HTERT RPE-1 (cell line): Measurements from ENCODE around the gene RERE.
"Not testable (repeated sequence)": the region's sequence is repeated elsewhere in the genome, so short reads cannot be mapped to it uniquely, and the experiment has no call there.

ENCODE experiments used
- in situ Hi-C: fragments of 300-500 bp; cut with MboI; formaldehyde crosslinking; loops from 4 replicates; pipeline ENCODE4 v1.14.3; 2020; ENCODE audit warnings: low sequenced_read_pairs

RERE gene

GRCh38 chr1:8698012-8698630 lies 119.3 kb downstream of the RERE start:
- in situ Hi-C loops, result no loop called here

- in situ Hi-C loops, result not testable (repeated sequence)
Measured at GRCh38 chr1:8695442-8695841, 122.0 kb downstream of the RERE start.

GRCh38 chr1:8693107-8693506 lies 124.3 kb downstream of the RERE start:
- in situ Hi-C loops, result no loop called here

GRCh38 chr1:8691662-8692061 lies 125.8 kb downstream of the RERE start:
- in situ Hi-C loops, result no loop called here

- in situ Hi-C loops, result no loop called here
Measured at GRCh38 chr1:8690253-8690525, 127.3 kb downstream of the RERE start.

- in situ Hi-C loops, result no loop called here
Measured at GRCh38 chr1:8689431-8690252, 127.8 kb downstream of the RERE start.

GRCh38 chr1:8687538-8687937 lies 129.9 kb downstream of the RERE start:
- in situ Hi-C loops, result no loop called here

GRCh38 chr1:8687039-8687438 lies 130.4 kb downstream of the RERE start:
- in situ Hi-C loops, result no loop called here

GRCh38 chr1:8685463-8685862 lies 132.0 kb downstream of the RERE start:
- in situ Hi-C loops, result no loop called here

GRCh38 chr1:8684590-8684989 lies 132.8 kb downstream of the RERE start:
- in situ Hi-C loops, result no loop called here

GRCh38 chr1:8682573-8682972 lies 134.9 kb downstream of the RERE start:
- in situ Hi-C loops, result no loop called here

- in situ Hi-C loops, result no loop called here
Measured at GRCh38 chr1:8681911-8682310, 135.5 kb downstream of the RERE start.

GRCh38 chr1:8680664-8681650 lies 136.5 kb downstream of the RERE start:
- in situ Hi-C loops, result no loop called here

- in situ Hi-C loops, result no loop called here
Measured at GRCh38 chr1:8679929-8680663, 137.3 kb downstream of the RERE start.

- in situ Hi-C loops, result no loop called here
Measured at GRCh38 chr1:8679395-8679800, 138.0 kb downstream of the RERE start.

GRCh38 chr1:8678673-8679394 lies 138.6 kb downstream of the RERE start:
- in situ Hi-C loops, result no loop called here

GRCh38 chr1:8677782-8678181 lies 139.7 kb downstream of the RERE start:
- in situ Hi-C loops, result no loop called here

GRCh38 chr1:8676813-8677212 lies 140.6 kb downstream of the RERE start:
- in situ Hi-C loops, result no loop called here

- in situ Hi-C loops, result no loop called here
Measured at GRCh38 chr1:8676072-8676471, 141.4 kb downstream of the RERE start.

- in situ Hi-C loops, result no loop called here
Measured at GRCh38 chr1:8674912-8675311, 142.5 kb downstream of the RERE start.
